HFFc6 (cell line): ENCODE measurements around the gene CDC42BPG. TPM values are rescaled to one million over a fixed set of nuclear protein-coding genes. Genes with fewer than 3 reads are reported as not detected.

ENCODE experiments used
- DNase-seq: peaks from one replicate; pipeline ENCODE4 v3.0.0-alpha.2; 2018
- H3K27ac Mint-ChIP-seq: 2 replicates; pipeline ENCODE4 v1.8.0; 2020; ENCODE audit warnings: mild to moderate bottlenecking, mixed read lengths
- H3K27me3 Mint-ChIP-seq: 2 replicates; pipeline ENCODE4 v1.8.0; 2021; ENCODE audit warnings: mild to moderate bottlenecking, moderate library complexity, mixed read lengths; ENCODE audit not compliant: insufficient read depth
- H3K36me3 Mint-ChIP-seq: 2 replicates; pipeline ENCODE4 v1.8.0; 2021; ENCODE audit warnings: low read depth, mixed read lengths
- H3K4me1 Mint-ChIP-seq: 2 replicates; pipeline ENCODE4 v1.8.0; 2020; ENCODE audit warnings: low read depth, mixed read lengths
- H3K4me3 Mint-ChIP-seq: 2 replicates; pipeline ENCODE4 v1.8.0; 2020; ENCODE audit warnings: mild to moderate bottlenecking, moderate library complexity, mixed read lengths
- H3K9me3 Mint-ChIP-seq: 2 replicates; pipeline ENCODE4 v1.8.0; 2020; ENCODE audit warnings: mild to moderate bottlenecking, mixed read lengths
- total RNA-seq, 6 experiments: library from RNA; stranded (reverse); fragmentation: NEBNext Ultra II Directional; extraction: Animal tissue kit (Norgen Biotek cat#: 25700); gene quantifications; 2 replicates in 1 of 6; 3 replicates in 5 of 6; pipeline ENCODE4 v1.2.3, GENCODE V29; 2021
- TF ChIP-seq, protein P1 (sequence below): fragments of 200-600 bp; sonication (generic); IDR thresholded peaks from 2 replicates; pipeline ENCODE4 v1.5.0; 2021; ENCODE audit warnings: antibody characterized with exemption, mild to moderate bottlenecking

Gene CDC42BPG
- total RNA-seq, 6 experiments from 2014 or later, result 0.02 to 0.21 (median 0.05) TPM; not detected in 1

DNA sequence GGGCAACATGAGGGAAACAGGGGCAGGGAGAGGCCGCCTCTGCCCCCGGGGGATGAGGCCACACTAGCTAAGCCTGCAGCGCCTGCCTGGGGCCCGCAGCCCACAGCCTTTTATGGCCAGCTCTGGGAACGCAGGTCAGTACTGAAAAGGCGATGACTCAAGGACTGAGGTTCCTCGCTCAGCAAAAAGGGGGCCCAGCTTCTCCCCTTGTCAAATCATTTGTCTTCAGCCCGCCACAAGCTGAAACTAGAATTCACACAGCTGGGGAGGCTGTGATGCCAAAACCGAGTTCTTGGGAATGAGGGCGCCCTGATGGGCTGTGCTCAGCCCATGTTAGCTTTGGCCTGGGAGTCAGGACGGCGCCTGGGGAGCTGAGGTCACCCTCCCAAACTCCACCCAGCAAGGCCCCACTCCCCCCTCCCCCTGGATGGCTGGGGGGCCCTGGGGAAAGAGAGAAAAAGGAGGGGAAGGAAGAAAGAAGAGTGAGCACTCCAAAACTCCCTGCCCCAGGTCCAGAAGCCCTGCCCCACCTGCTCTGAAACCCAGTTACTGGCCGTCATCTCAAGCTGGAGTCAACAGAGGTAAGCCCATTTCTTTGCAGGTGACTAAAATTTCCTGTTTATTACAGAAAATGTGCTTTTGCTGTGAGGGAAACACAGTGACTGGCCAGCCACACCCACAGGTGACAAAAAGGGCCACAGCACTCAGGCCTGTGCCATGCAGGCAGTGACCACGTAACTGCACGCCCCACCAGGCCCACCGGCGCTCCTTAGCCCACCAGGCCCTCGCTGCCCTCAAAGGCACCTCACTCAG, 20.2 kb upstream of the CDC42BPG start:
- Mint-ChIP-seq H3K27me3 (peaks cover 1% of the 10 kb centered on the region; the same call in 1 of the 2 replicates), H3K4me3 (peak overlapping the region; percentile 76), H3K9me3 (peaks cover 5% of the 10 kb centered on the region; the same call in 1 of the 2 replicates), H3K36me3 (peaks cover 27% of the 10 kb centered on the region), H3K27ac (peak overlapping the region; percentile 90), H3K4me1 (peaks cover 68% of the 10 kb centered on the region)
- peak; percentile 88 for DNase-seq
- TF ChIP-seq, protein P1, sequence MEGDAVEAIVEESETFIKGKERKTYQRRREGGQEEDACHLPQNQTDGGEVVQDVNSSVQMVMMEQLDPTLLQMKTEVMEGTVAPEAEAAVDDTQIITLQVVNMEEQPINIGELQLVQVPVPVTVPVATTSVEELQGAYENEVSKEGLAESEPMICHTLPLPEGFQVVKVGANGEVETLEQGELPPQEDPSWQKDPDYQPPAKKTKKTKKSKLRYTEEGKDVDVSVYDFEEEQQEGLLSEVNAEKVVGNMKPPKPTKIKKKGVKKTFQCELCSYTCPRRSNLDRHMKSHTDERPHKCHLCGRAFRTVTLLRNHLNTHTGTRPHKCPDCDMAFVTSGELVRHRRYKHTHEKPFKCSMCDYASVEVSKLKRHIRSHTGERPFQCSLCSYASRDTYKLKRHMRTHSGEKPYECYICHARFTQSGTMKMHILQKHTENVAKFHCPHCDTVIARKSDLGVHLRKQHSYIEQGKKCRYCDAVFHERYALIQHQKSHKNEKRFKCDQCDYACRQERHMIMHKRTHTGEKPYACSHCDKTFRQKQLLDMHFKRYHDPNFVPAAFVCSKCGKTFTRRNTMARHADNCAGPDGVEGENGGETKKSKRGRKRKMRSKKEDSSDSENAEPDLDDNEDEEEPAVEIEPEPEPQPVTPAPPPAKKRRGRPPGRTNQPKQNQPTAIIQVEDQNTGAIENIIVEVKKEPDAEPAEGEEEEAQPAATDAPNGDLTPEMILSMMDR, result peak; percentile 21; the same call in 1 of the 2 replicates

DNA sequence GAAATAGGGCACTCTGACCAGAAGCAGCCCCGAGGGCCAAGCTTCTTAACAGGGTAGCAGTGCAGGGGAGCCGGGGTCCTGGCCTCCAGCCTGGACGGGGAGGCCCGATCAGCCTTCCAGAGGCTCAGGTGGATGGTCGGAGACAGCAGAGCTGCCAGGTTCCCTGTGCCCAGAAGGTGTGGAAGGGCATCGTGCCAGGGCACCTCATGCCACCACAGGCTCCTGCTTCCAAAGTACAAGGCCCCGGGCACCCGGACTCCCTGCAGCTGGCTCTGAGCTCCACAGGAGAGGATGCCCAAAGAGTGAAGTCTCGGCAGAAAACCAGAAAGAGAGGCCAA, 19.7 kb upstream of the CDC42BPG start:
- DNase-seq, result no peak
- Mint-ChIP-seq H3K4me3 (peak overlapping the region; percentile 76), H3K9me3 (peaks cover 5% of the 10 kb centered on the region; the same call in 1 of the 2 replicates), H3K4me1 (peaks cover 63% of the 10 kb centered on the region), H3K36me3 (peaks cover 27% of the 10 kb centered on the region), H3K27me3 (peaks cover 1% of the 10 kb centered on the region; the same call in 1 of the 2 replicates), H3K27ac (peak overlapping the region; percentile 90)
- TF ChIP-seq, protein P1, result no peak

DNA sequence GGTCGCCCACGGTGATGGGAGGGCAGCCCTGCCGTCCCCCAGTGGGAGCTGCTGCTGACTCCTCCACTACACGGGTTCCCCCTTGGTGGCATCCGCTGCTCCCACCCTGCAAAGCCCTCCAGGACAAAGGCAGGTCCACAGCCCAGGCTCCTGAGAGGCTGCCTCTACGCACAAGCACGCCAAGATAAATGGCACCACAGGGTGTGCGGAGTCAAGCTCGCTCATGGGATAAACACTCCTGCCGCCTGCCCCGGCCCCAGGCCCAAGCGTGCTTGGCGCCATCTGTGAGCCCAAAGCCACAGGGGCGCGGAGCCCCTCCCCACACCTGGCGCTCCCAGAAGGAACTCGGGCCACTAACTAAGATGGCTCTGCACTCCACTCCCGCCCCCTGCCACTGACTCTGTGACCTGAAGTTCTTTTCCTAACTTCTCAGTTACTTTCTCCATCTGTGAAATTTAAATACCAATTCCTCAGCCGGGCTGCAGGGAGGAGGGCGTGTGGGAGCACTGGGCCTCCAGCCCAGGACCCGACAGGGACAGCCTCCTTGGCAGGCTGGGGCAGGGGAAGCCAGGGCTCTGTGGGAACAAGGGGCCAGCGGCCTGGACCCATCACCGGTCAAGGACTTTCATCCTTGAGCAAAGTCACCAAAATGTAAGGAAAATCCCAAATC, 19.1 kb upstream of the CDC42BPG start:
- no peak for DNase-seq
- peak overlapping the region; percentile 76 for H3K4me3 Mint-ChIP-seq
- peaks cover 57% of the 10 kb centered on the region for H3K4me1 Mint-ChIP-seq
- TF ChIP-seq, protein P1, result no peak
- H3K27ac Mint-ChIP-seq, result peak overlapping the region; percentile 90
- H3K36me3 Mint-ChIP-seq, result peaks cover 24% of the 10 kb centered on the region
- H3K9me3 Mint-ChIP-seq, result peaks cover 5% of the 10 kb centered on the region; the same call in 1 of the 2 replicates
- peaks cover 1% of the 10 kb centered on the region; the same call in 1 of the 2 replicates for H3K27me3 Mint-ChIP-seq

DNA sequence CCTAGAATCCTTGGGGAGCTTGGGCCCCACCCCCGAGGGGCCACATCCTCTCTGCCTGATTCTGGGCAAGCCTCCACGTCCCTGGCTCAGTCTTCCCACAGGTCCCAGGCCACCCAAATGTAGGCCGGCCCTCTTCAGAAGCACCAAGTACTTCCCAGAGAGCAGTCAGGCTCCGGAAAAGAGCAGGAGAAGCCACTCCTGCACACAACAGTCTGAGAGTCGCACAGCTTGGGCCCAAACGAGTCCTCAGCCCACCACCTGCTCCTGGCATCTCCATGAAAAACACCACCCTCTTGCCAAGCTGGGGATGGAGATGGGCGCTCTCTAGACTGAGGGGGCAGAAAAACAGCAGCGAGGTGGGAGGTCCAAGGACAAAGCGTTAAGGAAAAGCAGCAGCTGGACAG, 18.5 kb upstream of the CDC42BPG start:
- Mint-ChIP-seq H3K4me1 (peaks cover 51% of the 10 kb centered on the region), H3K27ac (0 out of 2 replicates have a peak overlapping the region, but pooled peaks have one; percentile 18), H3K9me3 (peaks cover 5% of the 10 kb centered on the region; the same call in 1 of the 2 replicates), H3K4me3 (peak overlapping the region; percentile 17; the same call in 1 of the 2 replicates), H3K36me3 (peaks cover 18% of the 10 kb centered on the region), H3K27me3 (peaks cover 1% of the 10 kb centered on the region; the same call in 1 of the 2 replicates)
- TF ChIP-seq, protein P1, result no peak
- DNase-seq, result no peak

DNA sequence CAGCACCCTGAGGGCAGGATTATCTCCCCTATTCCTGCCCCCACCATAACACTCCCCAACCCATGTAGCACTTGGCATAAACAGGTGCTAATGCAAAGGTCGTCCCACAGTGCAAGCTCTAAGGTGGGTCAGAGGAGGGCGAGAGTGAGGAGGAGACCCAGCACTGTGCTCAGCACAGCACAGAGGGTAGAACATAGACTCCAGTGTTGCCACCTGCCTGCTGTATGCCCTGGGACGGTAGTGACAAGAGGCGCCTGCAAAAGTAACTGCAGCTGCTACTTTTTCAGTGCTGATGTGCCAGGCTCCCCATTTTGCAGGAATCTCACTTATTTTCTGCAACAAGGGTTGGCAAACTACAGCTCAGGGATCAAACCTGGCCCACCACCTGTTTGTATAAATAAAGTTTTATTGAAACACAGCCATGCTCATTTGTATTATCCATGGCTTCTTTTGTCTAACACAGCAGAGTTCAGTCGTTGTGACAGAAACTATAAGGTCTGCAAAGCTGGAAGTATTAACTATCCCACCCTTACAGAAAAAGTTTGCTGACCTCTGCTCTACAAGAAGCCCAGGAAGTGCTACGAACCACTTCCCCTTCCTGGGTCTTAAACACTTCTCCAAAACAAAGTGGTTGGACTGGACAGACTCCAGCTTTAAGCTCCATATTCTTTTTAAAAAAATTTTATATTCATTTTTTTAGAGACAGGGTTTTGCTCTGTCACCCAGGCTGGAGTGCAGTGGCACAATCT, 16.9 kb upstream of the CDC42BPG start:
- peaks cover 1% of the 10 kb centered on the region; the same call in 1 of the 2 replicates for H3K27me3 Mint-ChIP-seq
- no peak overlapping the region for H3K4me3 Mint-ChIP-seq
- peaks cover 13% of the 10 kb centered on the region for H3K36me3 Mint-ChIP-seq
- H3K4me1 Mint-ChIP-seq, result peaks cover 50% of the 10 kb centered on the region
- TF ChIP-seq, protein P1, result no peak
- H3K9me3 Mint-ChIP-seq, result peaks cover 5% of the 10 kb centered on the region; the same call in 1 of the 2 replicates
- H3K27ac Mint-ChIP-seq, result no peak overlapping the region
- no peak for DNase-seq
